ENCODE results near the gene IL21R.

The IL21R gene

DNA sequence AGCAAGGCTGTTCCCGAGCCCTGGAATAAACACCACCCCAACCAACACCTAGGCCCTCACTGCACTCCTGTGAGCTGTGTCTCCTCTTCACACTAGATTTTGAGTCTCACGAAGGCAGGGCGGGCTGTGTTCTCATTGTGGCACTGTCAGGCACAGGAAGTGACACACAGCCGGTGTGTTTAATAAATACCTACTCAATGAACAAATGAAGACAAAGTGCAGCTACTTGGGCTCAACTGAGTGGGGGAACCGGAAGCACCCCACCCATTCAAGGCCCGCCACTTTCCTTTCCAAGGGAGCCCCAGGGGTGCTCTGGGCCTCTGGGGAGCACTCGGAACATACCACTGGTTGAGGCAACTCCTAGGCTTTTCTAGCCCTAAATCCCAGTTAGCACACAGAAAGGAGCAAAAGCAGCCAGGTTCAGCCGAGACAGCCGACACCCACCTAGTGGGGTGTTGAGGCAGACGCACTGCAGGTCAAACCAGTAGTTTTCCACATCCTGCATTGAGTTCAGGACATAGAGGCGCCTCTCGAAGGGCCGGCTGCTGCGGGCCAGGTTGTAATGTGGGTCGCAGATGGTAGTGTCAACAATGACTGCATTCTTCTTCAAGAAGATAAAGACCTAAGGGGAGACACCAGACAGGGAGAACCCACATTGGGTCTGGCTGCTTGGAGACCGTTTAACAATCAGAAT, 90.1 kb downstream of the IL21R start:
- Histone ChIP-seq H2BK120ac (ENCODE audit: low read depth, low read length) (no peak overlapping the region), H3K4ac (ENCODE audit: low read depth, low read length) (no peak overlapping the region), H3K9ac (ENCODE audit: low read length) (no peak overlapping the region), H3K4me1 (ENCODE audit: control insufficient read depth, low read depth, low read length) (peaks cover 2% of the 10 kb centered on the region), H4K8ac (ENCODE audit: low read depth, low read length) (no peak overlapping the region), H3K18ac (ENCODE audit: low read length) (no peak overlapping the region), H2BK5ac (ENCODE audit: low read length) (no peak overlapping the region), H3K27ac (ENCODE audit: low read depth, low read length) (no peak overlapping the region), H2AK5ac (ENCODE audit: low read length) (no peak overlapping the region), H3K79me2 (ENCODE audit: control insufficient read depth, insufficient read depth, low read length) (no peaks in the 10 kb centered on the region), H3K56ac (ENCODE audit: low read length) (no peak overlapping the region), H3K23ac (ENCODE audit: low read length) (no peak overlapping the region), H3K4me3 (ENCODE audit: low read length) (no peak overlapping the region), H3K27me3 (ENCODE audit: insufficient read depth, low read length, poor library complexity) (no peaks in the 10 kb centered on the region), H3K36me3 (ENCODE audit: control insufficient read depth, insufficient read depth, low read length) (peaks cover 12% of the 10 kb centered on the region), H4K5ac (ENCODE audit: low read length) (no peak overlapping the region), H2BK15ac (replicated peaks; ENCODE audit: low read depth) (no peak overlapping the region), H3K79me1 (ENCODE audit: low read length) (no peaks in the 10 kb centered on the region), H3K4me2 (ENCODE audit: low read length) (no peak overlapping the region)
- DNase-seq = peak; percentile 63
- no CpG with 5 or more reads among the region's 16 CpGs for WGBS (ENCODE audit: extremely low coverage, insufficient coverage, low lambda C conversion rate)

DNA sequence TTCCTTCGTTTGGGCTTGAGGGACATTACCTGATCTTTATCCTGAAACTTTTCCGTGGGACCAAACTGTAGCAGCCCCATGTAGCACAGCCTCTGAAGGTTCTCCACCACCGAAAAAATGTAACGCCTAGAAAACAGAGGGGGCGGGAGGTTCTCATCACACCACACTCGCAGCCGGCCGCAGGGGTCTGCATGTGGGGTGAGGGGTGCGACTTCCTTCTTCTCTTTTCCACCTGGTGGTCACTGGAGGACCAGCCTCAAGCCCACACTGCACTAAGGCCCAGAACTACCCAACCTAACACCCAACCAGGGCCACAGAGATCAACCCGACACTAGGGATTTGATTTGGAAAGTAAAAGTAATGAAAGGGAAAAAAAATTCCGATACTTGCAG, 90.6 kb downstream of the IL21R start:
- Histone ChIP-seq H3K23ac (ENCODE audit: low read length) (no peak overlapping the region), H3K79me2 (ENCODE audit: control insufficient read depth, insufficient read depth, low read length) (no peaks in the 10 kb centered on the region), H3K27me3 (ENCODE audit: insufficient read depth, low read length, poor library complexity) (no peaks in the 10 kb centered on the region), H3K4me1 (ENCODE audit: control insufficient read depth, low read depth, low read length) (peaks cover 2% of the 10 kb centered on the region), H4K8ac (ENCODE audit: low read depth, low read length) (no peak overlapping the region), H3K4me2 (ENCODE audit: low read length) (no peak overlapping the region), H2BK5ac (ENCODE audit: low read length) (no peak overlapping the region), H3K79me1 (ENCODE audit: low read length) (no peaks in the 10 kb centered on the region), H2BK120ac (ENCODE audit: low read depth, low read length) (no peak overlapping the region), H2BK15ac (replicated peaks; ENCODE audit: low read depth) (no peak overlapping the region), H3K56ac (ENCODE audit: low read length) (no peak overlapping the region), H3K27ac (ENCODE audit: low read depth, low read length) (no peak overlapping the region), H4K5ac (ENCODE audit: low read length) (no peak overlapping the region), H2AK5ac (ENCODE audit: low read length) (no peak overlapping the region), H3K4me3 (ENCODE audit: low read length) (no peak overlapping the region), H3K9ac (ENCODE audit: low read length) (no peak overlapping the region), H3K4ac (ENCODE audit: low read depth, low read length) (no peak overlapping the region), H3K18ac (ENCODE audit: low read length) (no peak overlapping the region), H3K36me3 (ENCODE audit: control insufficient read depth, insufficient read depth, low read length) (peaks cover 10% of the 10 kb centered on the region)
- peak; percentile 84 for DNase-seq
- no CpG with 5 or more reads among the region's 11 CpGs for WGBS (ENCODE audit: extremely low coverage, insufficient coverage, low lambda C conversion rate)

GRCh38 chr16:27495191-27495590, 93.2 kb downstream of the IL21R start:
- Histone ChIP-seq H2AK5ac (ENCODE audit: low read length) (no peak overlapping the region), H3K4me1 (ENCODE audit: control insufficient read depth, low read depth, low read length) (peaks cover 2% of the 10 kb centered on the region), H2BK120ac (ENCODE audit: low read depth, low read length) (no peak overlapping the region), H4K8ac (ENCODE audit: low read depth, low read length) (no peak overlapping the region), H3K4me3 (ENCODE audit: low read length) (no peak overlapping the region), H3K79me1 (ENCODE audit: low read length) (no peaks in the 10 kb centered on the region), H4K5ac (ENCODE audit: low read length) (no peak overlapping the region), H2BK15ac (replicated peaks; ENCODE audit: low read depth) (no peak overlapping the region), H3K36me3 (ENCODE audit: control insufficient read depth, insufficient read depth, low read length) (peaks cover 12% of the 10 kb centered on the region), H3K23ac (ENCODE audit: low read length) (no peak overlapping the region), H3K27me3 (ENCODE audit: insufficient read depth, low read length, poor library complexity) (no peaks in the 10 kb centered on the region), H2BK5ac (ENCODE audit: low read length) (no peak overlapping the region), H3K79me2 (ENCODE audit: control insufficient read depth, insufficient read depth, low read length) (no peaks in the 10 kb centered on the region), H3K4ac (ENCODE audit: low read depth, low read length) (no peak overlapping the region), H3K27ac (ENCODE audit: low read depth, low read length) (no peak overlapping the region), H3K18ac (ENCODE audit: low read length) (no peak overlapping the region), H3K9ac (ENCODE audit: low read length) (no peak overlapping the region), H3K4me2 (ENCODE audit: low read length) (no peak overlapping the region), H3K56ac (ENCODE audit: low read length) (no peak overlapping the region)
- no CpG with 5 or more reads among the region's 13 CpGs for WGBS (ENCODE audit: extremely low coverage, insufficient coverage, low lambda C conversion rate)
- DNase-seq = no peak

DNA sequence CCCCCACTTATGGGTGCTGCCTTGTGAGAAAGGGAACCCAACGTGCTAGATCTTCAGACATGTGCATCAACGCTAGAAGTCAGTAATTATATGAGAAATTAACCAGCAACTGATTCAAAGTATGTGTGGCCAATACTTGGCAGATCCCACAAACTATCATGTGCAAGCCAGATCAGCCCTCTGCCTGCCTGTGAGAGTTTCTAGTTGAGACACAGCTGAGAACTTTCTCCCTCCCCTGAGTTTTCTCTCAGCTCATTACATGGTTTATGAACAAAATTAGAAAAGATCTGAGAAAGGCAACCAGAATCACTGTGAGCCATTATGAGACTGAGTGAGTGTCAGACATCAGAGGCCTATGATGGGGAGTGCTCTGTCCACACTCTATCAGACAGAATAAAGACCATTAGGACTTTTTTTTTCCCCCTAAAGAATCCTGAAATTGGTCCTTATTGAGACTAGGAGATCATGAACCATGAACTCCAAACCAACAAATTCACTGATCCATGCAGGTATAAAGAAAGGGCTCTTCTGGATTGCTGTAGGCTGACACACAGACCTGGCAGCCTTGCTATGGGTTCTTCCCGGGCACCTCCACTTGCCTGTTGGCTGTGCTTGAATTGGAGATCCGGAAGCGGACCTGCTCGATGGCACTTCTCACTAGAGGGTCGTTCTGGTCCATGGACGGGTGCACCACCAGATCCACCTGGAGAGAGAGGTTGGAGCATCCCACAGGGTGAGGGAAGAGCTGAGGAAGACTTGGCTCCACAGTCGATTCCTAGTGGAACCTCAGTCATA, 96.3 kb downstream of the IL21R start:
- DNase-seq = no peak
- Histone ChIP-seq H2BK15ac (replicated peaks; ENCODE audit: low read depth) (no peak overlapping the region), H3K4me2 (ENCODE audit: low read length) (no peak overlapping the region), H3K56ac (ENCODE audit: low read length) (no peak overlapping the region), H3K4me1 (ENCODE audit: control insufficient read depth, low read depth, low read length) (no peaks in the 10 kb centered on the region), H2BK5ac (ENCODE audit: low read length) (no peak overlapping the region), H3K9ac (ENCODE audit: low read length) (no peak overlapping the region), H3K27me3 (ENCODE audit: insufficient read depth, low read length, poor library complexity) (no peaks in the 10 kb centered on the region), H3K23ac (ENCODE audit: low read length) (no peak overlapping the region), H3K27ac (ENCODE audit: low read depth, low read length) (no peak overlapping the region), H4K5ac (ENCODE audit: low read length) (no peak overlapping the region), H2AK5ac (ENCODE audit: low read length) (no peak overlapping the region), H3K79me1 (ENCODE audit: low read length) (no peaks in the 10 kb centered on the region), H3K79me2 (ENCODE audit: control insufficient read depth, insufficient read depth, low read length) (no peaks in the 10 kb centered on the region), H3K4me3 (ENCODE audit: low read length) (no peak overlapping the region), H3K36me3 (ENCODE audit: control insufficient read depth, insufficient read depth, low read length) (peaks cover 14% of the 10 kb centered on the region), H2BK120ac (ENCODE audit: low read depth, low read length) (no peak overlapping the region), H4K8ac (ENCODE audit: low read depth, low read length) (no peak overlapping the region), H3K4ac (ENCODE audit: low read depth, low read length) (no peak overlapping the region), H3K18ac (ENCODE audit: low read length) (no peak overlapping the region)
- WGBS (ENCODE audit: extremely low coverage, insufficient coverage, low lambda C conversion rate) = no CpG with 5 or more reads among the region's 9 CpGs

GRCh38 chr16:27498916-27499658, 97.1 kb downstream of the IL21R start:
- Histone ChIP-seq H3K27ac (ENCODE audit: low read depth, low read length) (no peak overlapping the region), H3K79me1 (ENCODE audit: low read length) (no peaks in the 10 kb centered on the region), H4K5ac (ENCODE audit: low read length) (no peak overlapping the region), H2AK5ac (ENCODE audit: low read length) (no peak overlapping the region), H4K8ac (ENCODE audit: low read depth, low read length) (no peak overlapping the region), H3K23ac (ENCODE audit: low read length) (no peak overlapping the region), H3K36me3 (ENCODE audit: control insufficient read depth, insufficient read depth, low read length) (peaks cover 19% of the 10 kb centered on the region), H3K18ac (ENCODE audit: low read length) (no peak overlapping the region), H2BK120ac (ENCODE audit: low read depth, low read length) (no peak overlapping the region), H2BK5ac (ENCODE audit: low read length) (no peak overlapping the region), H3K4me1 (ENCODE audit: control insufficient read depth, low read depth, low read length) (no peaks in the 10 kb centered on the region), H3K56ac (ENCODE audit: low read length) (no peak overlapping the region), H3K79me2 (ENCODE audit: control insufficient read depth, insufficient read depth, low read length) (no peaks in the 10 kb centered on the region), H3K9ac (ENCODE audit: low read length) (no peak overlapping the region), H3K4me2 (ENCODE audit: low read length) (no peak overlapping the region), H2BK15ac (replicated peaks; ENCODE audit: low read depth) (no peak overlapping the region), H3K4ac (ENCODE audit: low read depth, low read length) (no peak overlapping the region), H3K27me3 (ENCODE audit: insufficient read depth, low read length, poor library complexity) (no peaks in the 10 kb centered on the region), H3K4me3 (ENCODE audit: low read length) (no peak overlapping the region)
- DNase-seq = no peak
- WGBS (ENCODE audit: extremely low coverage, insufficient coverage, low lambda C conversion rate) = no CpG with 5 or more reads among the region's 14 CpGs
